Measurements from ENCODE around the gene TMEM25.
"Not testable (repeated sequence)": the region's sequence is repeated elsewhere in the genome, so short reads cannot be mapped to it uniquely, and the experiment has no call there.

The TMEM25 gene

GRCh38 chr11:118530683-118531596, at the start of gene TMEM25:
TMEM25 (plus strand) TSS chr11:118531192; CDS start chr11:118531802, 610 bp downstream.
- DNase-seq, result peak; percentile 80

GRCh38 chr11:118481238-118481637, 49.8 kb upstream of the TMEM25 start:
- not testable (repeated sequence) for DNase-seq

GRCh38 chr11:118484405-118484804, 46.6 kb upstream of the TMEM25 start:
- DNase-seq, result no peak

- DNase-seq, result no peak
Observed at GRCh38 chr11:118485273-118485672, 45.7 kb upstream of the TMEM25 start.

- peak; percentile 53 for DNase-seq
Observed at GRCh38 chr11:118488480-118489109, 42.4 kb upstream of the TMEM25 start.

GRCh38 chr11:118491041-118491440, 40.0 kb upstream of the TMEM25 start:
- DNase-seq, result no peak

GRCh38 chr11:118497831-118498230, 33.2 kb upstream of the TMEM25 start:
- no peak for DNase-seq

GRCh38 chr11:118503216-118503615, 27.8 kb upstream of the TMEM25 start:
- DNase-seq, result no peak

- no peak for DNase-seq
Observed at GRCh38 chr11:118511601-118512000, 19.4 kb upstream of the TMEM25 start.

GRCh38 chr11:118514103-118514502, 16.9 kb upstream of the TMEM25 start:
- no peak for DNase-seq

GRCh38 chr11:118519549-118519948, 11.4 kb upstream of the TMEM25 start:
- no peak for DNase-seq

GRCh38 chr11:118521892-118522311, 9.1 kb upstream of the TMEM25 start:
- DNase-seq, result no peak

GRCh38 chr11:118522571-118523072, 8.4 kb upstream of the TMEM25 start:
- DNase-seq, result no peak

GRCh38 chr11:118524356-118524755, 6.6 kb upstream of the TMEM25 start:
- DNase-seq, result no peak

- DNase-seq, result no peak
Observed at GRCh38 chr11:118524757-118525470, 6.1 kb upstream of the TMEM25 start.

- no peak for DNase-seq
Observed at GRCh38 chr11:118526688-118527087, 4.3 kb upstream of the TMEM25 start.

- no peak for DNase-seq
Observed at GRCh38 chr11:118527109-118527508, 3.9 kb upstream of the TMEM25 start, which contains the start of gene TTC36. TTC36 (plus strand) TSS chr11:118527474; CDS start chr11:118527495, 21 bp downstream.

- DNase-seq, result no peak
Observed at GRCh38 chr11:118528511-118528910, 2.5 kb upstream of the TMEM25 start.

GRCh38 chr11:118529584-118530175, 1.3 kb upstream of the TMEM25 start:
- DNase-seq, result no peak

GRCh38 chr11:118530180-118530682, 761 bp upstream of the TMEM25 start:
- peak; percentile 80 for DNase-seq

- no peak for DNase-seq
Observed at GRCh38 chr11:118531597-118532084, 649 bp downstream of the TMEM25 start.

GRCh38 chr11:118532091-118532490, 1.1 kb downstream of the TMEM25 start:
- no peak for DNase-seq
